NCI-H2081 treated with DMSO at 0.1 percent for 48 hours (cell line): ENCODE data around the gene COA3.

ENCODE experiments used
- DNase-seq: peaks from one replicate; lab custom pipeline; 2025; lab: John Stamatoyannopoulos, UW

The COA3 gene

DNA sequence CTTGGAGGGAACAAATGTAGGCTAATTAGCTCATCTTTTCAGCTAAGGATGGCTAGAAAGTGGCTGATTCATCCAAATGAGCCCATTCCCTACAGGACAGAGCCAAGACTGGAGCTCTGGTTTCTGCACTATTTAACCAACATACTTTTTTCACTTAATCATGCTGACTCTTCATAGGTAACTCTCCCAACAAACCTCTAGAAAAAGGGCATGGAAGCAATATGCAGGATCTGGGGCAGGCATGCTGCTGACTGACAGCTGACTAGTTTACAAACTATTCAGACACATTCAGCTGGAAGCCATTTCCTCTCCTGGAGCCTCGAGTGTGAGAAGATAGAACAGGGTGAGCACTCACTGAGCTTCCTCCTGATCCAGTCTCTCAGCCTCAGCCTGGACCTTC, 19.4 kb upstream of the COA3 start:
- DNase-seq: no peak

DNA sequence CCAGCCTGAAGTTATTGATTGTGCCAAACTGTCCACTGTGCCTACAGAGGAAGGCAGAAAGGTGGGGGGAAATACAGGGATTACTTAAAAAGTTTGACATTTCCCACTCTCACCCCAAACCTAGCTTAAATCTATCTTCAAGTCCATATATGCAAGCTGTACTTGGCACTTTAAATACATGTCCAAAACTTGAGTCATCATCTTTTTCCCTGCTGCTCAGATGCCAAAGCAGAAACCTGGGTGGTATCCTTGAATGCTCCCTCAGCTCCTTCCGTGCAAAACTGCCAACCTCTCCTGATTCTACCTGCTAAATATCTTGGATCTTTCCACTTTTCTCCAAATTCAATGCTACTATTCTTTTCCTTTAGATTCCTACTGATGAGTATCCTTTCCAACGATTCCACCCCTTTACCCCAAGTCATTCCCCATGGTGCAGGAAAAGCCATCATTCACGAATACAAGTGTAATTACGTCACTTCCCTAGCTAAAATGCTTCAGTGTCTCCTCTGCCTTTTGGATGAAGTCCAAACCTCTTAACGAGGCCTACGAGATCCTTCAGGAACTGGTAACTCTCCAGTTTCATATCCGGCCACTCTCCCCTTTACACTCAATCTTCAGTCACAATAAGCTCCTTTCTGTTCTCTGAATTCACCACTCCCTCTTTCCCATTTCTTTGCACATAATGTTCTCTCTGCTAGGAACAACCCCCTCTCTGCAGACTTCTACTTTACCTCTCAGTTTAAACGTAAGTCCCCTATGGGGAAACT, 16.3 kb upstream of the COA3 start:
- no peak for DNase-seq

DNA sequence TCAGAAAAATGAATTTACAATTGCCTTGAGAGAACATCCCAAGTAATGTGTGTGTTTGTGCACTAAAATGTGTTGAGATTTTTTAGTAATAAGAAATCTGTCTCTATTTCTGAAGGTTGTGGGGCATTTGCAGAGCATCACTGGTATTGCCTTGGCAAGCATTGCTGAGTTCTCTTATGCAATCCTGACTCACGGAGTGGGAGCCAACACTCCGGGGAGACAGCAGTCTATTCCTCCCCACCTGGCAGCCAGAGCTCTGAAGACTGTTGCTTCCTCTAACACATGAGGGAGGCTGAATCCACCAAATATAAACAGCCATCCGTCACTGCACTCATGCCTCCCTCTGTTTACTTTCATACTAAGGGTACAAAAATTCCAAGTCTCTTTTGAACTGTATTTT, 10.7 kb upstream of the COA3 start:
- DNase-seq: no peak

DNA sequence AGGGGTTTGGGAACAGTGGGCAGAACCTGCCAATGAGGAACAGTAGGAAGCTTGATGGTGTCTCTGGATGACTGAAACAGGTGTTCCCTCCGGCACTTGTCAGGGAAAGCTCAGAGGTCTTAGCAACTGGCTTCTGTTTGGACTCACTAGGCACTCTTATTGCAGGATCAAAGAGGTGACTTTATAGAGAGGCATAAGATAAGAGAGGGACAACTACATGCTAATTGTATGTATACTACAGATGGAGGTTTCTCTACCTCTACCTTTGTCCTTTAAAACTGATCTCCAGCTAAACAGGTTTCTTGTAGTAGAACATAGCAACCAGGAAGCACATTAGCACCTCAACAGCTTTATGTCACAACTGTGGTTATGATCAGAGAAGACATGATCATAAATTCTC, 7.7 kb upstream of the COA3 start:
- DNase-seq: no peak

GRCh38 chr17:42804918-42805367, 6.4 kb upstream of the COA3 start:
- DNase-seq: peak; percentile 82

- DNase-seq: no peak
These were observed 4.8 kb upstream of the COA3 start for GRCh38 chr17:42803074-42803883.

GRCh38 chr17:42798011-42798382, 507 bp downstream of the COA3 start:
- no peak for DNase-seq

GRCh38 chr17:42797067-42798007, 1.2 kb downstream of the COA3 start:
- DNase-seq: no peak

DNA sequence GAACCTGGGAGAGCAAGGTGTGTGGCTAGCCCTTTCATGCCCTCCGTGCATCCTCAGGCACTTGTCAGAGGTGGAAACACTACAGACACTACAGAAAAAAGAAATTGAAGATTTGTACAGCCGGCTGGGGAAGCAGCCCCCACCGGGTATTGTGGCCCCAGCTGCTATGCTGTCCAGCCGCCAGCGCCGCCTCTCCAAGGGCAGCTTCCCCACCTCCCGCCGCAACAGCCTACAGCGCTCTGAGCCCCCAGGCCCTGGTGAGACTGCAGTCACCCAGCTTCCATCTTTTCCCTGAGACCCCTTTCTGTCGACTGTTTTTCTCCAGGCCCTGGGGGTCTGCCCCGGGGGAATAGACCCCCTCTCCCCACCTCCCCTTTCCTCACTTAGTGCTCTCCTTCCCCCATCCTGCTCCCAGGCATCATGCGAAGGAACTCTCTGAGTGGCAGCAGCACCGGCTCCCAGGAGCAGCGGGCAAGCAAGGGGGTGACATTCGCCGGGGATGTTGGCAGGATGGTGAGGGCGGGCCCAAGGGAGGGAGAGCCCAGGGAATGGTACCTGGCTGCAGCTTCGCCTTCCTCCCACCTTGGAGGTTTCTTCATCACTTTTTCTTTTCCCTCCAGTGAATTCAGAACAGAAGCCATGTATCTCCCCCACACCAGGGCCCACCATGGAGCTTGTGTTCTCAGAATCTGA, 2.3 kb downstream of the COA3 start:
- DNase-seq: no peak

- no peak for DNase-seq
These were observed 3.0 kb downstream of the COA3 start for GRCh38 chr17:42795465-42795864.

DNA sequence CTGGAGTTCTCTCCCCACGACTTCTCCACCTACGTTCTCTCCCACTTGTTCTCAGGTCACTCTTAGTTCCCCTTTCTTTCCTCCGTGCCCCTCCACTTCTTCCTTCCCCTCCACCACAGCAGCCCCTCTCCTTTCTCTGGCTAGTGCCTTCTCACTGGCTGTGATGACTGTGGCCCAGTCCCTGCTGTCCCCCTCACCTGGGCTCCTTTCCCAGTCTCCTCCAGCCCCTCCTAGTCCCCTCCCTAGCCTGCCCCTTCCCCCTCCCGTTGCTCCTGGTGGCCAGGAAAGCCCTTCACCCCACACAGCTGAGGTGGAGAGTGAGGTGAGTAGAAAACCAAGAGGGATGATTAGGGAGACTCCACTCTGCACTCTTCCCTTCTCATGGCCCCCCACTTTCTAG, 3.4 kb downstream of the COA3 start:
- DNase-seq: no peak

DNA sequence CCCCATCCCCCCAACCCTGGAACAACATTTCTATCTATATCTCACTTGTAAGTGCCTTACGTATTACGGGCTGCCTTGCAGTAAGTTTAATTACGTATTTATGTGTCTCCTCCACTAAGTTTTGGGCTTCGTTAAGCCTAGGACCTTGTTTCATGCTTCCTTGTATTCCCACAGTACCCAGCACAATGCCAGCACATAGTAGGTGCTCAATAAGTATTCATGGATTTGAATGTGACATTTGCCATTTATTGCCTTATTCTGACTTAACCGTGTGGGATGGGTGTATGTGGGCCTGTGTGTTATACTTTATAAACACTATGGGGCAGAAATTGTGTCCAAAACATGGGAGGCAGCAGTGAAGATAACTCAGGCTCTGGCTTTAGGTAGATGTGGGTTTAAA, 6.0 kb downstream of the COA3 start:
- no peak for DNase-seq

GRCh38 chr17:42791948-42792347, 6.6 kb downstream of the COA3 start:
- DNase-seq: no peak

- no peak for DNase-seq
These were observed 11.2 kb downstream of the COA3 start for GRCh38 chr17:42787266-42787665.

GRCh38 chr17:42784811-42785592, 13.5 kb downstream of the COA3 start:
- no peak for DNase-seq

DNA sequence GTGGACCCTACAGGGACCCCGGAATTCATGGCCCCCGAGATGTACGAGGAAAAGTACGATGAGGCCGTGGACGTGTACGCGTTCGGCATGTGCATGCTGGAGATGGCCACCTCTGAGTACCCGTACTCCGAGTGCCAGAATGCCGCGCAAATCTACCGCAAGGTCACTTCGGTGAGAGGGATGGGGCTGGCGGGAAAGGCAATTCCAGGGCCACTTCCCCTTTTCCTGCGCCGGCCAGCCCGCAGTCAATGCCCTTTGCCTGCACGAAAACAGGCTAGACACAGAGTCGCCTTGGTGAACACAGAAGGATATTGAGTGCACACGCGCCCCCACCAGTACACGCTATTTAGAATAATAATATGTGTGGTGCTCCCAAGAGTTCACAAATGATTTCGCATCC, 14.1 kb downstream of the COA3 start:
- DNase-seq: no peak

DNA sequence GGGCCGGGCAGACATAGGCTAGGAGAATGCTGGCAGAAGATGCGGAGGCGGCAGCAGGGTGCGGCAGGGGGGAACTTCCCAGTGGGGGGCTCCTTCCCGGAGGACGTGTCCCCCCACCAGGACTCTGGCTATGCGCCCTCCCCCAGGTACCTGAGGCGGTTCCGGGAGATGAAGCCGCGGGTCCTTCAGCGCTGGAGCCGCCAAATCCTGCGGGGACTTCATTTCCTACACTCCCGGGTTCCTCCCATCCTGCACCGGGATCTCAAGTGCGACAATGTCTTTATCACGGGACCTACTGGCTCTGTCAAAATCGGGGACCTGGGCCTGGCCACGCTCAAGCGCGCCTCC, 14.7 kb downstream of the COA3 start:
- no peak for DNase-seq

GRCh38 chr17:42783062-42783790, 15.3 kb downstream of the COA3 start:
- DNase-seq: no peak

- DNase-seq: no peak
These were observed 16.1 kb downstream of the COA3 start for GRCh38 chr17:42782166-42783061.
